NCI-H1092 treated with DMSO at 0.1 percent for 48 hours (cell line): ENCODE data around the gene ERBB4.
"Not testable (repeated sequence)": the region's sequence is repeated elsewhere in the genome, so short reads cannot be mapped to it uniquely, and the experiment has no call there.

ENCODE experiments used
- DNase-seq: peaks from one replicate; lab custom pipeline; 2025; lab: John Stamatoyannopoulos, UW

Gene ERBB4

GRCh38 chr2:212147921-212148513 lies 390.6 kb downstream of the ERBB4 start:
- peak; percentile 9 for DNase-seq

- DNase-seq, result no peak
These were observed 392.2 kb downstream of the ERBB4 start for GRCh38 chr2:212146416-212146815.

GRCh38 chr2:212145121-212145520 lies 393.5 kb downstream of the ERBB4 start:
- DNase-seq, result no peak

- DNase-seq, result no peak
These were observed 396.0 kb downstream of the ERBB4 start for GRCh38 chr2:212142631-212143030.

- no peak for DNase-seq
These were observed 397.1 kb downstream of the ERBB4 start for GRCh38 chr2:212141499-212141898.

- DNase-seq, result peak; percentile 7
These were observed 402.3 kb downstream of the ERBB4 start for GRCh38 chr2:212136216-212136795.

- peak; percentile 86 for DNase-seq
These were observed 402.9 kb downstream of the ERBB4 start for GRCh38 chr2:212135739-212136138.

GRCh38 chr2:212133337-212133736 lies 405.3 kb downstream of the ERBB4 start:
- DNase-seq, result no peak

- DNase-seq, result no peak
These were observed 414.0 kb downstream of the ERBB4 start for GRCh38 chr2:212124598-212124997.

- no peak for DNase-seq
These were observed 419.0 kb downstream of the ERBB4 start for GRCh38 chr2:212119591-212119990.

GRCh38 chr2:212117926-212118325 lies 420.7 kb downstream of the ERBB4 start:
- DNase-seq, result no peak

- DNase-seq, result no peak
These were observed 424.1 kb downstream of the ERBB4 start for GRCh38 chr2:212114489-212114888.

- no peak for DNase-seq
These were observed 426.2 kb downstream of the ERBB4 start for GRCh38 chr2:212112401-212112800.

GRCh38 chr2:212109792-212110680 lies 428.6 kb downstream of the ERBB4 start:
- no peak for DNase-seq

GRCh38 chr2:212109217-212109616 lies 429.4 kb downstream of the ERBB4 start:
- DNase-seq, result no peak

GRCh38 chr2:212107989-212108388 lies 430.6 kb downstream of the ERBB4 start:
- DNase-seq, result no peak

GRCh38 chr2:212107014-212107413 lies 431.6 kb downstream of the ERBB4 start:
- DNase-seq, result no peak

- not testable (repeated sequence) for DNase-seq
These were observed 432.1 kb downstream of the ERBB4 start for GRCh38 chr2:212106536-212106935.

GRCh38 chr2:212099658-212100057 lies 438.9 kb downstream of the ERBB4 start:
- no peak for DNase-seq

GRCh38 chr2:212098966-212099365 lies 439.6 kb downstream of the ERBB4 start:
- no peak for DNase-seq

GRCh38 chr2:212097001-212097400 lies 441.6 kb downstream of the ERBB4 start:
- no peak for DNase-seq

- DNase-seq, result no peak
These were observed 448.7 kb downstream of the ERBB4 start for GRCh38 chr2:212089873-212090272.

GRCh38 chr2:212088353-212088752 lies 450.2 kb downstream of the ERBB4 start:
- DNase-seq, result no peak
